ENCODE results near the gene ALDH2.

ALDH2 gene

DNA sequence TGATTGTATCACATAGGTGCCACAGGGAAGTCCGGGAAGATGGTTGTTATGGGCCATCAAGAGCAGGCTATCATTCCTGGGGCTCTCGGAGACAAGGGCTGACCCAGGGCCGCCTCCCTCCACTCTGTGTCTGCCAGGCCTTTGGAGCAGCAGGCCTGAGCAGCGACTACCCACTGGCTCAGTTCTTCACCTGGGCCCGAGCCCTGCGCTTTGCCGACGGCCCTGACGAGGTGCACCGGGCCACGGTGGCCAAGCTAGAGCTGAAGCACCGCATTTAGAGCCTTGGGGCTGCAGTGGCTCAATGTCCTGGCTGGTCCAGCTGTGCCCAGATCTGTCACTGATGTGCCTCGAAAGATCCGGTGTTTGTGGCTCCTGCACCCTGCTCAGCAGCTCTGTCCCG, 10.5 kb upstream of the ALDH2 start:
- TF ChIP-seq, protein P1, sequence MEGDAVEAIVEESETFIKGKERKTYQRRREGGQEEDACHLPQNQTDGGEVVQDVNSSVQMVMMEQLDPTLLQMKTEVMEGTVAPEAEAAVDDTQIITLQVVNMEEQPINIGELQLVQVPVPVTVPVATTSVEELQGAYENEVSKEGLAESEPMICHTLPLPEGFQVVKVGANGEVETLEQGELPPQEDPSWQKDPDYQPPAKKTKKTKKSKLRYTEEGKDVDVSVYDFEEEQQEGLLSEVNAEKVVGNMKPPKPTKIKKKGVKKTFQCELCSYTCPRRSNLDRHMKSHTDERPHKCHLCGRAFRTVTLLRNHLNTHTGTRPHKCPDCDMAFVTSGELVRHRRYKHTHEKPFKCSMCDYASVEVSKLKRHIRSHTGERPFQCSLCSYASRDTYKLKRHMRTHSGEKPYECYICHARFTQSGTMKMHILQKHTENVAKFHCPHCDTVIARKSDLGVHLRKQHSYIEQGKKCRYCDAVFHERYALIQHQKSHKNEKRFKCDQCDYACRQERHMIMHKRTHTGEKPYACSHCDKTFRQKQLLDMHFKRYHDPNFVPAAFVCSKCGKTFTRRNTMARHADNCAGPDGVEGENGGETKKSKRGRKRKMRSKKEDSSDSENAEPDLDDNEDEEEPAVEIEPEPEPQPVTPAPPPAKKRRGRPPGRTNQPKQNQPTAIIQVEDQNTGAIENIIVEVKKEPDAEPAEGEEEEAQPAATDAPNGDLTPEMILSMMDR (IDR thresholded peaks at IDR 0.05), result no peak

DNA sequence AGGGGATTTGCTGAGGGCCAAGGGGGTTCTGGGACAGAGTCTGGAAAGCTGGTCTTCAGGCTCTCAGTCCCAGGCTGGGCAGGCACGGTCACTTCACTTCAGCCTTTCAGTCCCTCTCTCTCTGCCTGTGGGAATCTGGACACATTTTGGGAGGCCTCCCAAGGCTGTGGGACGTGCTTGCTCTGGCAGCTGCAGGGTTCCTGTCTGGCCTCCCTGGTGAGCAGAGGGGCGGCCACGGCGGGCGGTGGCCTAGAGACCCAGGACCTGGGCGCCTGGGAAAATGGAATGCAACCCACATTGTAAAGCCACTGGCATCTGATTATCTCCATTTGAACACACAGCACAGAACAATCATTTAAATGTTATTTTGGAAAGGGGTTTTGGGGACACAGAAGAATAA, 10.1 kb upstream of the ALDH2 start:
- TF ChIP-seq, protein P1 (IDR thresholded peaks at IDR 0.05), result no peak

DNA sequence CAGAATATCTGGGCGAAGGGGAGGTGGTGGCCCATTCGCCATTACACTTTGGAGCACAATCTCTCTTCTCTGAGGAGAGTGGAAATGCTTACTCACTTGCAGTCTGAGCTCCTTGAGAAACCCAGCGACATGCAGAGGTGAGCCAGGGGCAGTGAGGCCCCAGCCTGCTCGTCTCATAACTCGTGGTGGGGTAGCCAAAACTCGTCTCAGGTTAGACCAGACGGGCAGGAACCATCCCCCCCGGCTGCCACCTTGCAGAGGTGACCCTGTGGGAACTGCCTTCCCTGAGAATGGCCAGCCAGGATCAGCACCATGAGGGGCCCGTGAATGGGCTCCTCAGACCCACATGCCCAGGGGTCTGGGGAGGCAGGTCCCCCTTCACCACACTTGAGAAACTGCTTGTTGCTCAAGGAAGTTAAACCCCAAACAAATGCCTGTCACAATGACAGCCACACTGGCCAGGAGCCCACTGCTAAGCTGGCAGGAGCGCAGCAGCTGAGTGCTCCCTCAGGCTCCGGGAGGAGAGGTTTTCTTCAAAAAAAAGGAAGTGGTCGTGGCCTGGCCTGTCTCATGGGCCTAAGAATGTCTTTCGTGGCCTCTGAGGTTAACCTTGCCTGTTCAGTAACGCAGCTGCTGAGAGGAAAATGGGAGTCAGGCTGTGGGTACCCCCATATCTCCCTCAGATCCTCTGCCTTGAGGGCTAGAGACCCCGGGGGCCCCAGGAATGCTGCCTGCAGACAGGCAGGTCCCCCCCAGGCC, 9.2 kb upstream of the ALDH2 start:
- TF ChIP-seq, protein P1 (IDR thresholded peaks at IDR 0.05), result no peak

DNA sequence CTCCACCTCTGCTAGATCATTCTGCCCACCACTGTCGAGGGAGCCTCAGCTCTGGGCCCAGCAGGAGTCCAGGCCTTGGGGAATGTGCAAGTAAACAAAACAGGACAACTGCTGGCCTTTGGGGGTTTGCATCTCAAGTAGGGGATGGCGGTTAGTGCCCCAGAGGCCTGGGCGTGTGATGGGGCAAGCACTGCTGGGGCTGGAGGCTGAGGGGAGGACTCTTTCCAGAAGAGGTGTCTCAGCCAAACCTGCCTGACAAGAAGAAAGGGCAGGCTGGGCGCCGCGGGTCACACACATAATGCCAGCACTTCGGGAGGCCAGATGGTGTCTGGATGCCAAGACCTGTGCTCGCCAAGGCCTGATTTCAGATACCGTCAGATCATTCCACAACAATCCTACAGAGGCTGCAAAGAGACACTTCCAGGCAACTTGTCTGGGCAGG, 8.6 kb upstream of the ALDH2 start:
- TF ChIP-seq, protein P1 (IDR thresholded peaks at IDR 0.05), result no peak

DNA sequence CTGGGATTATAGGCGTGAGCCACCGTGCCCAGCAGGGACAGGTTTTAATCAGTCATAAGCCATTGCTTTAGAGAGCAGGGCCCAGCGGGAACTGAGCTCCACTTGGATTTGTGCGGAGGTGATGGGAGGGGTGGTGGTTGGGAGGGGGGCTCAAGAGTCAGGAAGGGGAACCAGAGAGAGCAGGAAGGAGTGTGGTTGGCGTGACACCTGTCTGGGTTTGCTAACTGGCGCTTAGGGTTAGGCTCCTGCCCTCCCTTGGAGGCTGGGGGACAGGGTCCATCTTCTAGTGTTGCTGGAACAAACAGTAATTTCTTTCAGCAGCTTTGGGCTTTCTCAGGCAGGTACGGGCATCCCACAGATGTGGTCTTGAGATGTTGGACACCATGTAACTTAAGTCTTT, 7.5 kb upstream of the ALDH2 start:
- TF ChIP-seq, protein P1 (IDR thresholded peaks at IDR 0.05), result no peak

DNA sequence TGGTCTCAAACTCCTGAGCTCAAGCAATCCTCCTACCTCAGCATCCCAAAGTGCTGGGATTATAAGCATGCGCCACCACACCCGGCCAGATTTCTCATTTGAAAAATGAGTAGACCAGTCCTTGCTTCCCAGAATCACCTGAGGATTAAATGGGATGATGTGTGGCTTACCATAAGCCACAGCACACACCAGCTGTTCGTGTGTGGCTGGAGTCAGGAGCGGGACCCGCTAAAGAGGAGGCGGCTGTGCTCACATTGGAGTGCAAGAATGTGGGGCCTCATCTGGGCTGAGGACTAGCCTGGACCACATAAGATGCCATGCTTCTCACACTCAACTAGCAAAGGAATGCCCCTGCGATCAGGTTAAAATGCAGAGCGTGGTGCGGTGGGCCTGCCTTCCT, 6.7 kb upstream of the ALDH2 start:
- TF ChIP-seq, protein P1 (IDR thresholded peaks at IDR 0.05), result no peak

DNA sequence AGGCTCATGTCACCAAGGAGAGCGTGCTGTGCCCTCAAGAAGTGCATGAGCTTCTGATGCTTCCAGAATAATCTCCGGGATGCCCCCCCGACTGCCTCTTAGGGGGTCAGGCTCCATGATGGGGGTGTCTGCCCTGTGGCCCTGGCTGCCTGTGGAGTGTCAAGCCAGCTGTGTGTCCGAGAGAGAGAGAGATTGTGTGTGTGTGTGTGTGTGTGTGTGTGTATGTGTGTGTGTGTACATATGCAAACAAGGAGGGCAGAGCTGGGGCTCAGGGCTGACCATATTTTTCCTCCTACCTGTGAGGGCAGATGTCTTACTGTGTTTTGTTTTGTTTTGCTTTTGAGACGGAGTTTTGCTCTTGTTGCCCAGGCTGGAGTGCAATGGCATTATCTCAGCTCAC, 5.6 kb upstream of the ALDH2 start:
- TF ChIP-seq, protein P1 (IDR thresholded peaks at IDR 0.05), result no peak

DNA sequence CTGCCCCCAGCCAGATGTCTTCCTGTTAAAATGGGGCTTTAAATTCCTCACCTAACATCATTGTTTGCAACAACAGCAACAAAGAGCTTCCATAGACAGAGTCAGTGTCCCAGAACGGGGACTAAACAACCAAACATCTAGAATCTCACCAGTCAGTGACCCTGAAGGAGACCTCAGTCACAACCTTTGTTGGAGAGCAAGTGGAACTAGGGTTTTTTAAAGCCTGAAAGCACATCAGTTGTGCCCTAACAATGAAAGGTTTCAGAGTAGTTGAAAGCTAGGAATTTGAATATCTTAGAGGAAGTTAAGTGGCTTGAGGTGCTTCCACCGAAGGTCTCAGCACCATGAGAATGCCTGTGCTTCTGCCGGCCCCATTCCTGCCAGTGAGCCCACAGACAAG, 5.0 kb upstream of the ALDH2 start:
- TF ChIP-seq, protein P1 (IDR thresholded peaks at IDR 0.05), result no peak
